Measurements from ENCODE around the gene MVD. TPM values are rescaled to one million over a fixed set of nuclear protein-coding genes. Genes with fewer than 3 reads are reported as not detected.

MVD gene
- total and polyA plus RNA-seq, 2 of the 4 experiments (the other 2 are of a cell fraction) = 18.3 to 28.4 TPM

- no peaks in the 10 kb centered on the region for H3K9me1 ChIP-seq (ENCODE audit: insufficient read depth, low read length)
- in situ Hi-C loops (cut with MboI; ENCODE audit: low sequenced_read_pairs) (no loop called here), dilution Hi-C loops (cut with HindIII; ENCODE audit: low sequenced_read_pairs, unreplicated experiment) (no loop called here), intact Hi-C loops (cut with micrococcal nuclease) (no loop called here)
- peaks cover 13% of the 10 kb centered on the region for H3K36me3 ChIP-seq (ENCODE audit: control insufficient read depth, insufficient read depth, low read length)
- no peak overlapping the region for H4K8ac ChIP-seq (ENCODE audit: low read depth in 2 of 2, low read length in 2 of 2)
- H3K79me1 ChIP-seq (ENCODE audit: low read depth in 1 of 2, low read length in 2 of 2) = peaks cover 0 to 20% of the 10 kb centered on the region in 2 experiments; a peak in 1 of 4 replicates
- no peak overlapping the region for H3K4me2 ChIP-seq (ENCODE audit: low read depth, low read length)
- H2BK5ac ChIP-seq (ENCODE audit: low read depth, low read length, poor library complexity, severe bottlenecking) = no peak overlapping the region
- H3K4me1 ChIP-seq (ENCODE audit: control insufficient read depth, insufficient read depth, low read length) = peaks cover 5% of the 10 kb centered on the region; the same call in 1 of the 2 replicates
- H4K5ac ChIP-seq (ENCODE audit: low read depth, low read length) = no peak overlapping the region
- POLR2A ChIA-PET (ENCODE audit: unreplicated experiment) = no interaction called here
- no peak overlapping the region for H3K14ac ChIP-seq (replicated peaks; ENCODE audit: low read depth, low read length)
- BruUV-seq (replicated peaks) = no TSS peak
- 100% methylated on average over 10 of the region's 29 CpGs; no CpG with 5 or more reads in 1 of the 2 experiments for WGBS, 2 experiments (ENCODE audit: extremely low coverage in 2 of 2, insufficient read length in 1 of 2)
- no peak overlapping the region for H3K9ac ChIP-seq (ENCODE audit: low read depth, low read length)
- no peak overlapping the region for H3K4ac ChIP-seq (ENCODE audit: low read depth, low read length)
- no peak overlapping the region for H3K4me3 ChIP-seq (ENCODE audit: insufficient read depth, low read depth, low read length)
- no peak overlapping the region for H2BK15ac ChIP-seq (ENCODE audit: low read depth, low read length)
- peaks cover 3% of the 10 kb centered on the region; the same call in 1 of the 2 replicates for H4K20me1 ChIP-seq (ENCODE audit: insufficient read depth, low read length)
- no peak overlapping the region for H3K56ac ChIP-seq (ENCODE audit: extremely low read depth, insufficient read depth, low read length)
- ATAC-seq (ENCODE audit: low read depth) = no peak
- peak overlapping the region; percentile 32 for H2AFZ ChIP-seq (replicated peaks; ENCODE audit: low read length, poor library complexity)
- H3K9me3 ChIP-seq (ENCODE audit: control insufficient read depth, insufficient read depth, low read length) = no peaks in the 10 kb centered on the region
- no peak overlapping the region for H2BK20ac ChIP-seq (ENCODE audit: low read depth, low read length)
- no peak overlapping the region for H4K91ac ChIP-seq (ENCODE audit: insufficient read depth, low read depth, low read length)
- no peak for DNase-seq
- no peak overlapping the region for H2BK120ac ChIP-seq (ENCODE audit: low read depth, low read length)
- H3K18ac ChIP-seq (ENCODE audit: low read depth, low read length) = no peak overlapping the region
- H2AK9ac ChIP-seq (replicated peaks; ENCODE audit: low read depth, low read length, poor library complexity) = peak overlapping the region; percentile 81
- no peak overlapping the region for H3K27ac ChIP-seq (ENCODE audit: insufficient read depth, low read length)
- H2AK5ac ChIP-seq (ENCODE audit: low read depth, low read length) = no peak overlapping the region
- no peaks in the 10 kb centered on the region for H3K27me3 ChIP-seq (ENCODE audit: control insufficient read depth, insufficient read depth, low read length)
- CTCF ChIA-PET = no interaction called here
- no peak overlapping the region for H3K23ac ChIP-seq (ENCODE audit: low read depth, low read length)
- TF ChIP-seq BHLHE40 (IDR thresholded peaks at IDR 0.05; ENCODE audit: low read depth, low read length) (no peak), SMC3 (IDR thresholded peaks at IDR 0.05; ENCODE audit: low read depth, low read length) (no peak), FOS (IDR thresholded peaks at IDR 0.05; ENCODE audit: low read depth, low read length) (no peak), MXI1 (IDR thresholded peaks at IDR 0.05; ENCODE audit: borderline replicate concordance, low read depth, low read length) (no peak), RAD21 (IDR thresholded peaks at IDR 0.05; ENCODE audit: low read length) (no peak), CTCF (conservative IDR thresholded peaks at IDR 0.05; ENCODE audit: low read depth, low read length) (no peak), POLR2A (IDR thresholded peaks at IDR 0.05; ENCODE audit: low read depth, low read length) (no peak), RFX5 (IDR thresholded peaks at IDR 0.05; ENCODE audit: low read depth, low read length) (no peak), ELK1 (IDR thresholded peaks at IDR 0.05; ENCODE audit: borderline replicate concordance, low read depth, low read length) (no peak), NFE2L2 (IDR thresholded peaks at IDR 0.05; ENCODE audit: low read depth, low read length) (no peak), RCOR1 (IDR thresholded peaks at IDR 0.05; ENCODE audit: insufficient replicate concordance, low read length) (no peak), CEBPB (IDR thresholded peaks at IDR 0.05; ENCODE audit: low read depth, low read length) (no peak), USF2 (IDR thresholded peaks at IDR 0.05; ENCODE audit: low read depth, low read length) (no peak), MAZ (IDR thresholded peaks at IDR 0.05; ENCODE audit: borderline replicate concordance, low read depth, low read length) (no peak), CHD1 (IDR thresholded peaks at IDR 0.05; ENCODE audit: low read depth, low read length) (no peak)
Observed at GRCh38 chr16:88651989-88652761, 10.7 kb downstream of the MVD start.
